ENCODE results near the gene DPP6.

DPP6 gene

DNA sequence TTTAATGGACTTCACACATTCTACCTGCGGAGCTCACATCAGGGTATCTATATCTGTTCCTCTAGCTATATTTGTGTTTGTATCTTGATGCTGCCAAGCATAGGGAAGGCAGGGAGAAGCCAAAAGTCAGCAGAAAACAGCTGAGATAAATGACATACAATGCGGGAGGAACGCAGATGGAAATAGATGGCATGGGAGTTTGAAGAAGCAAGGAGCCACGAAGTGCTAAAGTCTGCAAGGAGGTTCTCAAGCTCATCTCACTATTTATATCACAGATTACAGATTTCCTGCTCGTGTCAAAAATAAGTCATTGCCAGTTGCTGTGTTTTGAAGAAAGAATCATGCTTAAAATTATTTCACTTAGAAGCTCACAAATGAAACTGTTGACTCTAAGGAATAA, 180.5 kb downstream of the DPP6 start:
- no peak for DNase-seq (ENCODE audit: low read depth)

DNA sequence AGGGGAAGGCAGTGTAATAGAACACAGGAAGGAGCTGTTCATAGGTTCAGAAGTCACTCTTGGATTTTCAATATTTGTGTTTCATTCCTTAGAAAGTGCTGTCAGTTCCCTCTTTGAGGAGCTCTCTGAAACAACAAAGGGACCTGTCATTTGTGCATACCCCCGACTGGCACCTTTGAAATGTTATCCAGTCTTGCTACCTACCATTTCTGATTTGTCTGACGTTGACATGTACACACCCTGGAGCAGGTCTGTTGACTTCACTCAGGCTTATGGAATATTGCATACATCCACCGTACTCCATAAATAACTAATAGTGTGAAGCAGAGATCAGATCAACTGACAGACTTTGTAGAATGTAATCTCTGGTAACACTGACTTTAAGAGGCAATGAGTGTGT, 189.8 kb downstream of the DPP6 start:
- DNase-seq (ENCODE audit: low read depth), result no peak

DNA sequence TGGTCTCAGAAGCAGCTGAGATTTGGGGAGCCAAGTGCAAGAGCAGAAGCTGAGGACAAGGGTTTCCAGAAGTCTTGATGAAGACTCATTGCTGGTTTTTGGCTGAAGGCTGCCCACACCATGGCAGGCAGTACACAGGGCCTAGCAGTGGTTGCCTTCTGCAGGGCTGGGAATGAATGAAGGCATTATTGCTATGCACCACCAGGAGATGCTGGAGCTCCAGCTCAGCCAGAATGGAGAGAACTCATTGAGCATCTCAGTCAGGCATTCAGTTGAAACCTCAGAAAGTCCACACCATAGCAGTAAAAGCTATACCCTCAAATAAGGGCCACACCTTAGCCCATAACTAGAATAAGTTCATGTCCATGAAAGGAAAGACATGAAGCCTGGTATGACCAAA, 190.5 kb downstream of the DPP6 start:
- DNase-seq (ENCODE audit: low read depth), result no peak

DNA sequence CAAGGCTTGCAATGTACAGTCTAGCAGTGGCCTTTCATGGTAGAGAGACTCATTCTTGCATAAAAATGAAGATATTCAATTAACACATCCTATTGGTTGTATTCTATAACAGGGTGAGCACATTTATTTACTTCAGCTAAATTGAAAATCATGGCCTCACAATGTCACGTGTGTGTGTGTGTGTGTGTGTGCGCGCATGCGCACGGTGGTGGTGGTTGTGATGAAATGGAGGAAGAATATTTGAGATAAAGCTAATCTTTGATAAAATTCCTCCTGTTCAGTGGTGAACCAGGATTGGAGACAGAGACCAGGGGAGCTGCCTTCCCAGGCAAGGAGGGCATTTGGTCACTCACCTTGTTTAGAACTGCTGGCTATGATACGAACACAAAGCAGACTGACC, 199.8 kb downstream of the DPP6 start:
- no peak for DNase-seq (ENCODE audit: low read depth)

DNA sequence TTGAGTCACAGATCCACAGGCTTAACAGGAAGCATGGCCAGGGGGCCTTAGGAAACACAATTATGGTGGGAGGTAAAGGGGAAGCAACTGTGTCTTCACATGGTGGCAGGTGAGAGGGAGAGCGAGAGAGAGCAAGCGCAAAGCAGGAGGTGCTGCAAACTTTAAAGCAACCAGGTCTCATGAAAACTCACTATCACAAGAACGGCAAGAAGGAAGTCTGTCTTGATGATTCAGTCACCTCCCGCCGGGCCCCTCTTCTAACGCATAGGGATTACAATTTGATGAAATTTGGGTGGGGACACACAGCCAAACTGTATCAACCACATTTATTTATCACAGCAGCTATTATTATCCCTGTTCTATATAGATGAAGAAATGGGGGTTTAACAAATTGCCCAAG, 201.6 kb downstream of the DPP6 start:
- no peak for DNase-seq (ENCODE audit: low read depth)

DNA sequence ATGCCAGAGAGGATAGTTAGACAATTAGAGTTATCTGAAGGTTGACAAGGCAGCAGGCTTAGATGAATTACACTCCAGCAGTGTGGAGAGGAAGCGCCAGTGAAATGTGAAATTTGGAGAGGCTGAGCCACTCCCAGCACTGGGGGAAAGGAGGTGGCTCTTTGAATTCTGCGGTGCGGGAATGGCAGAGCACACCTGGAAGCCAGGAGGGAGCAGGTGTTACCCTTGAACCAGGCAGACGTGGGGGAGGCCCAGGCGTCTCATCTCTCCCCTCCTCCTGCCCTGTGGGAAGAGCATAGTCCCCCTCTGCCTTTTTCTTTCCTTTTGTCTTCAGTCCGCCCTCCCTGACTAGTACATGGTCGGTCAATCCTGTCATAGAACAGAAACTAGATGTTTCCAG, 203.1 kb downstream of the DPP6 start:
- no peak for DNase-seq (ENCODE audit: low read depth)

DNA sequence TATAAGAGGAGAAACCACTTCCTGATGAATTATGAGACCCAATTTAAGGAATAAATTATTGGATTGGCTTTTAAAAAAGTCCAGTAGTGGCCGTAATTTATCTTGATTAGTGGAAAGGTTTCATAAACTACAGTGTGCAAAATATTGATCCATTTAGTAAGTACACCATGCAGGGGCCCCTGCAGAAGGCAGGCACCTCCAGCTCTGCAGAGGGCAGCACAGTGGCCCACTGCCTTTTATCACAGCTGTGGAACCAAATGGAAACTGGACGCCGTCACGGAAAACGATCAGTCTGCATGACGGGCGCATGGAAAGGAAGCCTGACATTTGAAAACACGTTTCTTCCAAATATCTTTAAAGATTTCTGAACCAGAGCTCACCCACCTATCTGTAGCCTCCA, 204.0 kb downstream of the DPP6 start:
- DNase-seq (ENCODE audit: low read depth), result no peak

DNA sequence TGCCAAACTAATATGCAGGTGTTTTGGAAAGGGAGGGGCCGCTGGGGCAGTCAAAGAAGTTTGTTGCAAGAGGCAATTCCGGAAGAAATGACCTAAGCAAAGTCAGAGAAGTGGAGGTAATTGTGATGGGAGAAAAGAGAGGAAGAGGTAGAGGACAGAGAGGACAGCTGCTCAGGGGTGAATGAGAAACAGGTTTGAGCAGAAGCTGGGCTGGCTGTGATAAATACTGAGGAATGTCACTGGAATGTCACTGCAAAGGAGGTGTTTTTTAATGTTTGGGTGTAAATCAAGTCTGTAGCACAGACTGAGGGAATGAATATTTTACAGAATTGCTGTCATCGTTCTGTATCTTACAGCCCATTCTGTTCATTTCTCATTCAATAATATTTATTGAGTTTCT, 207.2 kb downstream of the DPP6 start:
- DNase-seq (ENCODE audit: low read depth), result no peak

DNA sequence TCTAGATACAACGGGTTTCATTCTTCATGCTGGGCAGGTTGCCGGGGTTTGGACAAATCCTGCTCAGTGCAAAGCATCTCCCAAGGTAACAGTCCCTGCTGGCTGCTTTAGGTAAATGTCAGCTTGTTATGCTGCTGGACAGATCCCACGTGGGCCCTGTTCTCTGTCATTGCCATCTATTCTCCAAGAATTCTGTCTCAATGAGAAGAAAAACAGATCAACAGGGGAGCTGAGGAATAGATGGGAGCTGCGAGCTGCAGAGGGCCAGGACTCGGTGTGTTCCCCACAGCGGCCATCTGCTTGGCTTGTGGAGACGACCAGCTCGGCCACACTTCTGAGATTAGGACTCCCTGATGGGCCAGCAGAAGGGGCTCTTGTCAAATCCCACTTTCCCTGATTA, 235.2 kb downstream of the DPP6 start:
- DNase-seq (ENCODE audit: low read depth), result no peak

DNA sequence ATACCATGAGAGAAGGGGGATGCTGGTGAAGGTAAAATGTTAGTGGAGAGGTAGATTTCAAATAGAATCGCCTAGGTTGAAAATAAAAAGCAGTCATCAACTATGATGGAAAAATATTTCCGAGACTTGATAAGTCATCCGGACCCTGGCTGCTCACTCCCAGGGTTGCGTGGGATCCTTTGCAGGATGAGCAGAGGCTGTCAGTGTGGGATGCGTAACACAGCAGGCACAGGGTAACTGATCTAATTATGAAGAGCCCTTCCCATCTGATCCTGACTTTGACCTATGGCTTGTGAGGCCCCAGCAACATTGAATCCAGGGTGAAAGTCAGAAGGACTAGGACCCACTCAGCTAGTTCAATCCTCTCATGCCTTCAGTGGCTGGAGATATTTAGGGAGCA, 236.9 kb downstream of the DPP6 start:
- no peak for DNase-seq (ENCODE audit: low read depth)

DNA sequence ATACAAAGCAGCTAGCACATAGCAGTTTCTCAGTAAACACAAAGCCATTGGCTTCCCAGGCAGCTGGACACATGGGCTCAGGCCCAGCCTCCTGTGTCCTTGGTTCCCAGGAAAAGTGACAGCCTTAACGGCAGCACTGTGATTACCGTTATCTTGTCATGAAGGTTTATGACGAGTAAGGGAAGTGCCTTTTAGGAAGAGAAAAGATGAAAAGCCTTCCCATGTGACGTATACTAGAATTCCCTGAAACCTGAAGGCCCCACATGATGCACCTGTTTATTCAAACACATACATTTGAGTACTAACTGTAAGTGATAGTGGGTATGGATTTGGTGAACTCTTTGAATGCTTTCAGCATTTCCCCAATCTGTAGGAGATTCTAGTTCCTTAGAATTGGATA, 244.2 kb downstream of the DPP6 start:
- DNase-seq (ENCODE audit: low read depth), result no peak

DNA sequence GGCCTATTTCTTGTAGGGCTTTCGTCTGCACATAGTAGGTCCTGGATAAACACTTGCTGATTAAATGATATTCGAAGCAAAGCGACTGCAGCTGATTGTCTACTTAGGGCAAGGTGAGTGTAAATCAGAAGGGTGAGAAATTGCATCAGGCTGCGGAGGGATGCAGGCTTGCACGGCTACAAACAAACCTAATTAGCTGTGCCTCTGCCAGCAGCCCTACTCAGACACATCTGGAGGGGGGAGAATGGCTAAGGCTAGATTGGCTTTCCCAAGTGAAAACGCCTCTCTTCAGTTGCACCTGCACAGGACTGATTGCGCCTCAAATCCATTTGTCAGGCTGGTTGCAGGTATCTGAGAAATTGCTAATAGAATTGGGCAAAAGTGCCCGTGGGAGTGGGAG, 247.5 kb downstream of the DPP6 start:
- DNase-seq (ENCODE audit: low read depth), result no peak

DNA sequence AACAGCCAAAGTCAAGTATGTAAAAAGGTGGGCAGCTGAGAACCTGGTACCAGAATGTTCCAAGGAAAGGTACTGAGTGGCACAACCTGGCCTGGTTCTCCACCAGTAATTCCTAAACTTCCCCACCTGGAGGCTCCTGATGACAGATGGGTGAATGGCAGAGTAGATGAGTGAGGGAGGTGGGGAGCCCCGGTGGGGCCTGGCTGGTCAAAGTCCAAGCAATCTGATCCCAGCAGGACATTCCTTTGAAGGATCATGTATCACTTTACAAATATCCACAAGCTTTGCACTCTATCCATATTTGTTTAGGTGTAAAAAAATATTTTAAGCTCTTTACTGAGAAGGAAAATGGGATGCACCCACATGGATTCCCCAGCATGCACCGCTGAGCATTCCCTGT, 250.2 kb downstream of the DPP6 start:
- DNase-seq (ENCODE audit: low read depth), result no peak

DNA sequence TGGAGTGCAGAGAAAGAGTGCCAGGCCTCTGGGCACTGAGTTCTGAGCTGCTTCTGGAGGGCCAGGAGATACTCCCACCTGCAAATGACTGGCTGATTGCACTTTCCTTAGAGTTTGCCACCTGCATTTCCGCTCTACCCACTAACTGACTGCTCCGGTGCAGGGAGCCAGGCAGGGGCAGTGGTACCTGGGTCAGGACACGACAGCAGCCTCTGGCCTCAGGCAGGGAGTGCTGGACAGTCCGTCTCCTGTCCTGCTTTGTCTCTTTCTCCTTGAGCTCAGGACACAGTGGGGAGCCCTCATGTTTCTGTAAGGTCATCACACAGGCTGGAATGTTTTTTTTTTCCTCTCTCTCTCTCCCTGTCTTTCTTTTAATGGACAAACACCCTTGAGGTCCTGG, 252.0 kb downstream of the DPP6 start:
- no peak for DNase-seq (ENCODE audit: low read depth)

DNA sequence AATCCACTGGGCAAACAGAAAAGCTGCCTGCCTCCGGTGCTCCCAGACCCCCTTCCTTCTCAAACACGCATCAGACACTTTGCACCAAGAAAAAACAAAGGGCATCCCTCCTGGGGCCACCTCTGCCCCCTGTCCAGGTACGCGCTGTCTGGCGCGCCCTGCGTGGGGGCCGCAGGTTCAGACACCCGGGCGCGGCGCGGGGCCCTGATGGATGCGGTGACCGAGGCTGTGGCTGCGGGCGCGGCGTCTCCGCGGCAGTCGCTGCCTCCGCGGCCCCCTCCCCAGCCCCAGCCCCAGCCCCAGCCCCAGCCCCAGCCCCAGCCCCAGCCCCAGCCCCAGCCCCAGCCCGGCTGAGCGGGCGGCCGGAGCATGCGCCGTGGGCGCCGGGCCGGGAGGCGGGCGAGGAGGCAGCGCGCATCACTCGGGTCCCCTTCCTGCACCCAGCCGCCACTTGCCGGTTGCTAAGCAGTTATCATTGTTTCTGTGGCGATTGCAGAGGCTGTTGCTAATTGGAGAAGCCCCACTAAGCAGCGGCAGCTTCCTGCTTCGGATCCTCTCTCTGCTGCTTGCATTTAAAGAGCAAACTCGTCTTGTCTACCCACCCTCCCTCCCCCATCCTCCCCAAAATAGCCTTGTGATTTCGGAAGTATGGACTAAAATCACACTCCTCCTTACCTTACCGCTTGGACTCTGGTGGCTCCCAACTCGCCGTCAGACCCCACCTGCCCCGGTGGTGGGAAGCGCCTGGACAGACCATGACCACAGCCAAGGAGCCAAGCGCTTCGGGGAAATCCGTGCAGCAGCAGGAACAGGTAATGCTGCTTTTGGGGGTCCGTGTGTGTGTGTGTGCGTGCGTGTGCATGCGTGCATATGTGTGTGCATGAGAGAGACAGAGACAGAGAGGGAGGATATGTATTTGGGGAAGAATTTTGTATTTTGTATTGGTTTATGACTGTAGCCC, 252.8 kb downstream of the DPP6 start:
- no peak for DNase-seq (ENCODE audit: low read depth)

DNA sequence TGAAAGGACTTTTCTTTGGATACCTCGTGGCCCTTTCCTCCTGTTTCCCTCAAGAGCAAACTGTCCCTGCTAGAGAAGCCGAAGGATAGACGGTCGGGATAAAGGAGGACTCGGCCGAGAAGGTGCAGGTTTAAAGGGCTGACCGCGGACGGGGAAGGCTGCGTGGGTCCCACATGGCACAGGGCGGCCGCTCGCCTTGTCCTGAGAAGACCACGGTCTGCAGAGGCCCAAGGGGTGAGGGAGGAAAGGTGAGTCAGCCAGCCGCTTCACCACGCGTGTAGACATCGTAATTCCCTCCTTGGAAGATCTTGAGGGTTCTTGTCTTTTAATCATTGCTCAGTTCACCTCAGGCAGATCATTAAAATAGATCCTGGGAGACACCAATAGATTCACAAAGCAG, 253.8 kb downstream of the DPP6 start:
- no peak for DNase-seq (ENCODE audit: low read depth)

DNA sequence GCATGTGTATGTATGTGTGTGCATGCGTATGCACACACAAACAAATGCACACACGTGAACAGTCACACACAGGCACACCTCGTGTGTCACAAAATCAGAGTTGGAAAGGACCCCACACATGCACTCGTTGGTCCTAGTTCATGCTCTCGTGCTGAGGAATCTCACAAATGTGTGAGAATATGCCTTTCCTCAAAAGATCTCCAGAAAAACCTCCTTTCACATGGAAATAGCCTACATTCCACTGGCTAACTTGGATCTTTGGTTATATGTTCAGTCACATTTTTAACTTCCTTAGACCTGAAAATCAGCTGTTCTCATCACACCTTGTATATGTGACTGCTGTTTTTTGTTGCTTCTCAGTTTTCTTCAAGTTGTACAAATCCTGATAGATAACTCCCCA, 256.7 kb downstream of the DPP6 start:
- DNase-seq (ENCODE audit: low read depth), result no peak

DNA sequence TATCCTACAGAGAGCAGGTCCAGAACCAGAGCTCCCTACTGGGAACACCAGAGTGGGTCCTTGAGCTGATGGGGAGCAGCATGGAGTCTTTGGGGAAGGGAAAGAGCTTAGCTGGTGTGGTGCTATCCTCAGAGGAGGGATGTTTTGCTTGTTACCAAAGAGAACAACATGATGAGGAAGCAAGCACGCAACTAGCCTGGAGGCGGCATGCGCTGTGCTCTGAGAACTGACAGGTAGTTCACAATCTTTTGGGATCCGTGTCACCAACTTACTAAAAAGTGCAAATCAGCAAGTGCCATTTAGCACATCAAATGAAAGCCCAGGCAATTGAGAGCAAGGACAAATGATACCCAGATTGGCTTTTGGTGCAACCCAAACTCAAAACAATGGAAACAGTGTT, 257.9 kb downstream of the DPP6 start:
- DNase-seq (ENCODE audit: low read depth), result no peak

DNA sequence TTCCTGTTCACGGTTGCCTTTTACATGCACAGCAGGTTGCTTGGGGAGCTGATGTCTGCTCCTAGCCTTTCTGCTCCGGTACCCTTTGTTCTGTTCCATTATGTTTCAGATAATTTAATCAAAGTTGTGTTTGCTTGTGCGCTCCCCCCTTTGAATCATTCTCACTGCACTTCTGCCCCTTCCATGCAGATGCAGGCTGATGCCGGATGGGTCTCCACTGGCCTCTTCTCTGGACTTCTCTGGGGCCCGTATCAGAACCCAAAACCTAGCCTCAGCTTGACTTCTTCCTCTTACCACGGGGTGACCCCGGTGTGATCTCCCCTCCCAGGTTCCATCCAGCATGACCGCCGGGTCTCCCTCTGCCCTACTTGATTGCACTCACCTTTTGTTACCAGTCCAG, 272.0 kb downstream of the DPP6 start:
- DNase-seq (ENCODE audit: low read depth), result no peak

DNA sequence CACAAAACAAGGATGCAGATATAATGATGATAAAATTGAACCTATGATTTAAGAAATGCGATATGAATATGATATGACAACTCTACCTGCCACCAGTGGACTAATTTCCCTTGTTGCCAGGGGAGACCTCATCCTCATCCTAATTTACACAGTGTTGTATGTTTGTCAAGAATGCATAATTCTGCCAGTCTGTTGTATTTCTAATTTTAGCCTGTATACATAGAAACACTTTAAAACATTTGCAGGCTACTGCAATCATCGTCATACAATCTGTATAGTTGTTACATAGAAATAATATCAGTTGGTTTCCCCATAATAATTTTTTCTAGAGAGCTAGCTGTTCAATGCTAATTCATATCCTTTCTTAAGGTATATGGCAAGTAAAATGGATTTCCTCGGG, 274.2 kb downstream of the DPP6 start:
- DNase-seq (ENCODE audit: low read depth), result no peak

DNA sequence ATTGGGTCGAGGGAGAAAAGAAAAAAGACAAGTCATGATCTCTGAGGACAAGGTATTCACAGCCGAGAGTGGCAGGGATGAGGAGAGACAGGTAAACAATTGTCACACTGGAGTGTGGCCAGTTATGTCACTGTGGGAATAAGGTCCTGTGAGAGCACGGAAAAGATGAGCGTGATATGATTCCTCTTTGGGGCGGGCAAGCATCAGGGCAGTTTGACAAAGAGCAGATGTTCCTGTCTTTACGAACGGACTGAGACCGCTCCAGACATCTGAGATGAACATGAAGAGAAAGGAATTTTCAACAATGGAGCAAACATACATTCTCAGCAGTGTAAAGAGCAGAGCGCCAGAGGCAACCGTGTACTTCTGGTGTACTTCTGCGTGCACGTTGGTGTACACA, 278.1 kb downstream of the DPP6 start:
- no peak for DNase-seq (ENCODE audit: low read depth)

DNA sequence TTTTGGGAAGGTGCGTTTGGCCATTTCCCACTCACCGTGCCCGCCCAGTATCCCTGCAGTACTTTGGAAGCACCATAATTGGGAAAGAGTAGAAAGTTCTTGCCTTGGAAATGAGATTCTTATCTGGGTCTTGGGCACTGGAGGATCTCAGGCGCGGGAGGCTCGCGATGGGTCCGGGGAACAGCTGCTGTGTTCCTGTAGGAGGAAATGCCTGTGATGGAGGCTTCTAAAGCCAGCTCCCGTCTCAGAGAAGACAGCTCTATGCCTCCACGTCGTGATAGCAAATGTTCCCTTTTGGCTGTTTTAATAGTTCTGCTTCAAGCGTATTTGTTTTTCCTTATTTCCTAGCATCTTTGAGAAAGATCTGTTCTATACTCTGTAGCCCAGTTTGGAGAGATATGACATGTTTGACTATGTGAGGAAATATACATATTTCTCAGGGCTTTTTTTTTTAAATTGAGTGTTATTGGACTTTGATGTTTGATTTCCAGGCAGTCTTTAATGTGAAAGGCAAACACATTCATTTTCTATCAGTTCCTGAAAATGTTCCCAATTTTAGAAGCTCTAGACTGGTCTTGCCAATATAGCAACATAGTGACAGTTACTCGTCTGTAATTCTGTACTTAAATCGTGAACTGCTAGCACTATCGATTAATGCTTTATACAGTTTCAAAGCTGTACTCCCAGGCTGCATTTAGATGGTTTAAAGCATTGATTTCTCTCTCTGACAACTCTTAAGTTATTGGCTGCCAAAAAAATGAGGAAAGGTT, 280.8 kb downstream of the DPP6 start:
- DNase-seq (ENCODE audit: low read depth), result no peak

DNA sequence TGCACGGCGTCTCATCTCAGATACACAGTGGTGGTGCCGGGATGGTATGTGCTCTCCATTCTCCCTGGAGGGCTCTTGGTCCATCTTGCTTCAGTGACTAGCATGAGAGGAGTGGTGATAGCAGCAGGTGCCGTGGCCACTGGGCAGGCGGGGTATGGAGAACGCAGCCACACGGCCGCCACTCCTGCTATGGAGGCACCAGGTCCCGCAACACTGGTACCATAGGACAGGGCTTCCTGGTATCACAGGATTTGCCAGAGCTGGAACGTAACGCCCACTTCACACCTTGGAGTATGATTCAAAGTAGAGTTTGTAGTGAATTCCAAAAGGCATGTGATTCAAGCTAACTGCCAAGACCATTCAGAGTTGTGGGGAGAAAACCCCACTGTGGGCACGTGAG, 284.1 kb downstream of the DPP6 start:
- no peak for DNase-seq (ENCODE audit: low read depth)

All from stimulated activated CD8-positive, alpha-beta memory T cell treated with anti-CD3 and anti-CD28 coated beads, Interleukin-12 subunit alpha, Interleukin-12 subunit beta, amount 100 ng/mL, for 4 hours (primary cell).